ENCODE measurements around the gene FIBCD1. TPM values are rescaled to one million over a fixed set of nuclear protein-coding genes. Genes with fewer than 3 reads are reported as not detected.

Gene FIBCD1
- total and polyA plus RNA-seq, 11 donors: 0.24 to 3.9 (median 1.3) TPM; not detected in 2

- 84 to 89% (median 86%) methylated on average over 1 of the region's 1 CpG for WGBS, 4 donors
- peaks cover 0 to 9% (median 0%) of the 10 kb centered on the region in 9 donors for H3K27me3 ChIP-seq
- DNase-seq: no peak
Measured at GRCh38 chr9:130950039-130950311, 10.9 kb upstream of the FIBCD1 start.

GRCh38 chr9:130949188-130950038 lies 10.4 kb upstream of the FIBCD1 start:
- Histone ChIP-seq H3K36me3 (no peaks in the 10 kb centered on the region), H3K4me3 (no peak overlapping the region), H3K27ac (no peak overlapping the region), H3K27me3 (peaks cover 0 to 9% (median 0%) of the 10 kb centered on the region in 9 donors), H3K4me1 (no peaks in the 10 kb centered on the region), H3K9me3 (peaks cover 0 to 5% (median 0%) of the 10 kb centered on the region in 12 donors)
- intact Hi-C loops (cut with DNase I): loop anchor here in 2 of 10 donors (10.0 kb wide), 2 partner anchors 175 to 185 kb away; no protein-coding TSS in a partner anchor
- ATAC-seq: no peak
- no peak for TF ChIP-seq CTCF (IDR thresholded peaks at IDR 0.05)
- TF ChIP-seq POLR2A (IDR thresholded peaks at IDR 0.05): no peak
- no peak for DNase-seq
- 75 to 94% (median 79%) methylated on average over 5 to 8 of the region's 8 CpGs for WGBS, 4 donors

More at GRCh38 chr9:130950039-130950311, 10.9 kb upstream of the FIBCD1 start:
- peaks cover 0 to 5% (median 0%) of the 10 kb centered on the region in 12 donors for H3K9me3 ChIP-seq
- H3K4me3 ChIP-seq: no peak overlapping the region
- ATAC-seq: no peak
- intact Hi-C loops (cut with DNase I): no loop called here
- no peak for TF ChIP-seq CTCF (IDR thresholded peaks at IDR 0.05)
- H3K27ac ChIP-seq: no peak overlapping the region
- no peaks in the 10 kb centered on the region for H3K4me1 ChIP-seq
- H3K36me3 ChIP-seq: no peaks in the 10 kb centered on the region

- H3K4me1 ChIP-seq: no peaks in the 10 kb centered on the region
- no peak for ATAC-seq
- peaks cover 0 to 9% (median 0%) of the 10 kb centered on the region in 9 donors for H3K27me3 ChIP-seq
- no peak for DNase-seq
- H3K4me3 ChIP-seq: no peak overlapping the region
- no peaks in the 10 kb centered on the region for H3K36me3 ChIP-seq
- intact Hi-C loops (cut with DNase I): loop anchor here in 2 of 10 donors (10.0 kb wide), 2 partner anchors 173 to 183 kb away; no protein-coding TSS in a partner anchor
- H3K27ac ChIP-seq: no peak overlapping the region
- H3K9me3 ChIP-seq: peaks cover 0 to 5% (median 0%) of the 10 kb centered on the region in 12 donors
- 73 to 83% (median 75%) methylated on average over 8 of the region's 8 CpGs for WGBS, 4 donors
- TF ChIP-seq POLR2A (IDR thresholded peaks at IDR 0.05) (no peak), CTCF (IDR thresholded peaks at IDR 0.05) (no peak)
Measured at GRCh38 chr9:130948266-130948665, 9.2 kb upstream of the FIBCD1 start.

- H3K9me3 ChIP-seq: peaks cover 0 to 5% (median 0%) of the 10 kb centered on the region in 12 donors
- 82 to 86% (median 84%) methylated on average over 13 of the region's 13 CpGs for WGBS, 4 donors
- H3K4me1 ChIP-seq: no peaks in the 10 kb centered on the region
- H3K27ac ChIP-seq: no peak overlapping the region
- TF ChIP-seq POLR2A (IDR thresholded peaks at IDR 0.05): no peak
- H3K4me3 ChIP-seq: no peak overlapping the region
- DNase-seq: no peak
- peaks cover 0 to 9% (median 0%) of the 10 kb centered on the region in 9 donors for H3K27me3 ChIP-seq
- no peak for ATAC-seq
- intact Hi-C loops (cut with DNase I): loop anchor here in 2 of 10 donors (10.0 kb wide), 2 partner anchors 173 to 183 kb away; no protein-coding TSS in a partner anchor
- no peaks in the 10 kb centered on the region for H3K36me3 ChIP-seq
Measured at GRCh38 chr9:130947618-130948140, 8.6 kb upstream of the FIBCD1 start.
